Omental fat pad (tissue), 4 donors: ENCODE data around the gene CYP4F12. TPM values are rescaled to one million over a fixed set of nuclear protein-coding genes. Genes with fewer than 3 reads are reported as not detected.

Experiments
- ATAC-seq: fragments of 150-250 bp; one replicate; pipeline ENCODE4 v1.9.1; 2016; ENCODE audit warnings: mild to moderate bottlenecking, moderate library complexity; ENCODE audit not compliant: low FRiP score
- DNase-seq: peaks from one replicate; pipeline ENCODE4 v3.0.0-alpha.2; 2019; ENCODE audit warnings: low spot score
- total RNA-seq, 4 donors: library from RNA; depleted of rRNA; stranded (reverse); fragments of >200 nt; gene quantifications; one replicate each; pipeline ENCODE4 v1.1.0, GENCODE V29; 2016
- TF ChIP-seq, protein P1 (sequence below), 3 donors: fragments of 450-650 bp; IDR thresholded peaks; one replicate each; pipeline ENCODE4 v1.5.1; 2016 to 2017; ENCODE audit warnings: antibody characterized with exemption in 3 of 3, mild to moderate bottlenecking in 3 of 3, moderate library complexity in 2 of 3

CYP4F12 gene
- total RNA-seq, 4 donors from 2014 or later: 3.0 to 58.6 (median 11.9) TPM

GRCh38 chr19:15666883-15667282, 6.0 kb upstream of the CYP4F12 start:
- no peak for ATAC-seq

DNA sequence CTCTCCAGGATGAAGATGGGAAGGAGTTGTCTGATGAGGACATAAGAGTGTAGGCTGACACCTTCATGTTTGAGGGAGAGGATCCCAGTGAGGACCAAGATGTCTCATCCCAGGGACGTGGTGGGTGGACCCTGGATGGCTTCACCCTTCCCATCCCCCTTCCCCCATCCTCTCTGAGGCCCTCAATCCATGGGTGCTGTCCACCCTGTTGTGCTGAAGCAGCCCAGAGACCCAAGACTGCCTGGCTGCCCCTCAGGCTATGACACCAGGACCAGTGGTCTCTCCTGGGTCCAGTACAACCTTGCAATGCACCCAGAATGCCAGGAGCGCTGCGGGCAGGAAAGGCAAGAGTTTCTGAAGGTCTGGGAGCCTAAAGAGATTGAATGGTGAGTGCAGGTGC, 3.4 kb upstream of the CYP4F12 start:
- TF ChIP-seq, protein P1, sequence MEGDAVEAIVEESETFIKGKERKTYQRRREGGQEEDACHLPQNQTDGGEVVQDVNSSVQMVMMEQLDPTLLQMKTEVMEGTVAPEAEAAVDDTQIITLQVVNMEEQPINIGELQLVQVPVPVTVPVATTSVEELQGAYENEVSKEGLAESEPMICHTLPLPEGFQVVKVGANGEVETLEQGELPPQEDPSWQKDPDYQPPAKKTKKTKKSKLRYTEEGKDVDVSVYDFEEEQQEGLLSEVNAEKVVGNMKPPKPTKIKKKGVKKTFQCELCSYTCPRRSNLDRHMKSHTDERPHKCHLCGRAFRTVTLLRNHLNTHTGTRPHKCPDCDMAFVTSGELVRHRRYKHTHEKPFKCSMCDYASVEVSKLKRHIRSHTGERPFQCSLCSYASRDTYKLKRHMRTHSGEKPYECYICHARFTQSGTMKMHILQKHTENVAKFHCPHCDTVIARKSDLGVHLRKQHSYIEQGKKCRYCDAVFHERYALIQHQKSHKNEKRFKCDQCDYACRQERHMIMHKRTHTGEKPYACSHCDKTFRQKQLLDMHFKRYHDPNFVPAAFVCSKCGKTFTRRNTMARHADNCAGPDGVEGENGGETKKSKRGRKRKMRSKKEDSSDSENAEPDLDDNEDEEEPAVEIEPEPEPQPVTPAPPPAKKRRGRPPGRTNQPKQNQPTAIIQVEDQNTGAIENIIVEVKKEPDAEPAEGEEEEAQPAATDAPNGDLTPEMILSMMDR (IDR thresholded peaks at IDR 0.05): no peak
- ATAC-seq: no peak

More at GRCh38 chr19:15666883-15667282, 6.0 kb upstream of the CYP4F12 start:
- TF ChIP-seq, protein P1 (IDR thresholded peaks at IDR 0.05): no peak
- no peak for DNase-seq

DNA sequence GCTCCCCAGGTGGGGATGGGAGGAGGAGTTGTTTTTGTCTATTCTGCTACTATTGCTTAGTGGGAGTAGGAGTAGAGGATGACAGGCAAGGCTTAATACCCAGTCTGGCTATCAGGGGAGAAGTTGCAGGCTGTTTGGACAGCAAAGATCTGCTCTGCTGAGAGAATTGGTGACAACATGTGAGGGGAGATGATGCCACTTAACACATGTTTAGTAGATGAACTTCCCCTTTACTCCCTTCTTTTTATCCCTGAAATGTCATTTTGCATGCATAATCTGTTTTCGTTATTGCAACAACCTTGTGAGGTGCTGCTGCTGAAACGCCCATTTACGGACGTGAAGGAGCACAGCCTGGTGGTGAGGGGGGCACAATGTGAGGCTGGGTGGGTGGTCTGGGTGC, 3.0 kb upstream of the CYP4F12 start:
- DNase-seq (no peak), ATAC-seq (no peak)
- TF ChIP-seq, protein P1 (IDR thresholded peaks at IDR 0.05): no peak

More for the DNA sequence above, 3.4 kb upstream of the CYP4F12 start:
- DNase-seq: no peak

- DNase-seq (no peak), ATAC-seq (no peak)
- TF ChIP-seq, protein P1 (IDR thresholded peaks at IDR 0.05): no peak
Measured at GRCh38 chr19:15671237-15671821, 1.6 kb upstream of the CYP4F12 start.

DNA sequence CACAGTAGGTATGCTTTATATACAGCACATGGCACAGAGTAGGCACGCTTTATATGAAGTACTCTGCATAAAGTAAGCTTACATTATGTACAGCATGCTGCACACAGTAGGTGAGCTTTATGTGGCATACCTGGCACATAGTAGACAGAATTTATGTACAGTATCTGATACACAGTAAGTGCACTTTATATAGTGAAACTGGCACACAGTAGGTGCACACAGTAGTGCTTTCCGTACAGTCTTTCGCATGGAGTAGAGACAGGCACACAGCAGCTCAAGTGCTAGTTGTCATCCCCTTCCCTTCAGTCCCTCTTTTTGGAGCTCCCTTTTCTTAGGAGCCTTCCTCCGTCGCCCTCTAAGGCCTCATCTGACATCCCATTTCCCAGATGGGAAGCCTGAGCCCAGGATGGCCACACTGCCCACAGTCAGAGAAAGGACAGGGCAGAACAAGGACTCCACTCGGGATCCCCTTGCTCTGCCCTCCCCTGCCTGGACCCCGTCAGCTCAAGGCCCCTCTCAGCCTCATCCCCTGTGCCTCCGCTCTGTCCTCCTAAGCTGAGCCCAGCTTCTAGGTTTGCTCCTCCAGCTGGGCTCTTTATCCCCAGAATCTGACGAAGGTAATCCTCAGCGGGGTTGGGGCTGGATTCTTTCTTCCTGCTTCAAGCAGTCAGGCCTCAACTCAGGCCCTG, 852 bp upstream of the CYP4F12 start:
- no peak for DNase-seq
- TF ChIP-seq, protein P1 (IDR thresholded peaks at IDR 0.05): no peak
- no peak for ATAC-seq

DNA sequence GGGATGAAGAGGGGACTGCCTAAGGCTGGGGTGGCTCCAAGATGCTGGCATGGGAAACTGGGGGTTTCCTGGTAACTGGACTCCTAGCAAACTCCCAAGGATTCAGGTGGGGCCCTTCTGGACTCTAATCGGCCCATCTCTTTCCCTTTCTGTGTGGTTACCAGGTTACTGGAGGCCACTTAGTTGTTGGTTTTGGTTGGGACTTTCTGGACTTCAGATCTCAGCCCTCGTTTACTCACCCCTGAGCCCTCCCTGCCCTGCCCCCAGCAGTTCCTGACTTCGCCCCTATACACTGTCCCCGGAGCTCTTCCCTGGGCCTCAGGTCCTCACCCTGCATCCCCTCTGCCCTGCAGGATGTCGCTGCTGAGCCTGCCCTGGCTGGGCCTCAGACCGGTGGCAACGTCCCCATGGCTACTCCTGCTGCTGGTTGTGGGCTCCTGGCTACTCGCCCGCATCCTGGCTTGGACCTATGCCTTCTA, 328 bp downstream of the CYP4F12 start:
- no peak for DNase-seq
- TF ChIP-seq, protein P1 (IDR thresholded peaks at IDR 0.05): no peak
- peak; percentile 32 for ATAC-seq

GRCh38 chr19:15675560-15675959, 2.7 kb downstream of the CYP4F12 start:
- ATAC-seq: no peak

More at GRCh38 chr19:15675560-15675959, 2.7 kb downstream of the CYP4F12 start:
- DNase-seq: no peak
- TF ChIP-seq, protein P1 (IDR thresholded peaks at IDR 0.05): no peak
